ENCODE results near the gene RPL11. TPM values are rescaled to one million over a fixed set of nuclear protein-coding genes. Genes with fewer than 3 reads are reported as not detected.
A peak's percentile ranks its signal among the peaks of the same experiment; 100 is the strongest.

Gene RPL11
- total and polyA plus RNA-seq, 12 donors, result 577 to 2,166 (median 635) TPM

- H3K9me3 ChIP-seq, result no peaks in the 10 kb centered on the region
- TF ChIP-seq, protein P1, sequence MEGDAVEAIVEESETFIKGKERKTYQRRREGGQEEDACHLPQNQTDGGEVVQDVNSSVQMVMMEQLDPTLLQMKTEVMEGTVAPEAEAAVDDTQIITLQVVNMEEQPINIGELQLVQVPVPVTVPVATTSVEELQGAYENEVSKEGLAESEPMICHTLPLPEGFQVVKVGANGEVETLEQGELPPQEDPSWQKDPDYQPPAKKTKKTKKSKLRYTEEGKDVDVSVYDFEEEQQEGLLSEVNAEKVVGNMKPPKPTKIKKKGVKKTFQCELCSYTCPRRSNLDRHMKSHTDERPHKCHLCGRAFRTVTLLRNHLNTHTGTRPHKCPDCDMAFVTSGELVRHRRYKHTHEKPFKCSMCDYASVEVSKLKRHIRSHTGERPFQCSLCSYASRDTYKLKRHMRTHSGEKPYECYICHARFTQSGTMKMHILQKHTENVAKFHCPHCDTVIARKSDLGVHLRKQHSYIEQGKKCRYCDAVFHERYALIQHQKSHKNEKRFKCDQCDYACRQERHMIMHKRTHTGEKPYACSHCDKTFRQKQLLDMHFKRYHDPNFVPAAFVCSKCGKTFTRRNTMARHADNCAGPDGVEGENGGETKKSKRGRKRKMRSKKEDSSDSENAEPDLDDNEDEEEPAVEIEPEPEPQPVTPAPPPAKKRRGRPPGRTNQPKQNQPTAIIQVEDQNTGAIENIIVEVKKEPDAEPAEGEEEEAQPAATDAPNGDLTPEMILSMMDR (IDR thresholded peaks at IDR 0.05), result no peak
- 85 to 91% methylated on average over 5 of the region's 5 CpGs for WGBS, 2 donors
These were observed 50.0 kb downstream of the RPL11 start for GRCh38 chr1:23741609-23742008.

DNA sequence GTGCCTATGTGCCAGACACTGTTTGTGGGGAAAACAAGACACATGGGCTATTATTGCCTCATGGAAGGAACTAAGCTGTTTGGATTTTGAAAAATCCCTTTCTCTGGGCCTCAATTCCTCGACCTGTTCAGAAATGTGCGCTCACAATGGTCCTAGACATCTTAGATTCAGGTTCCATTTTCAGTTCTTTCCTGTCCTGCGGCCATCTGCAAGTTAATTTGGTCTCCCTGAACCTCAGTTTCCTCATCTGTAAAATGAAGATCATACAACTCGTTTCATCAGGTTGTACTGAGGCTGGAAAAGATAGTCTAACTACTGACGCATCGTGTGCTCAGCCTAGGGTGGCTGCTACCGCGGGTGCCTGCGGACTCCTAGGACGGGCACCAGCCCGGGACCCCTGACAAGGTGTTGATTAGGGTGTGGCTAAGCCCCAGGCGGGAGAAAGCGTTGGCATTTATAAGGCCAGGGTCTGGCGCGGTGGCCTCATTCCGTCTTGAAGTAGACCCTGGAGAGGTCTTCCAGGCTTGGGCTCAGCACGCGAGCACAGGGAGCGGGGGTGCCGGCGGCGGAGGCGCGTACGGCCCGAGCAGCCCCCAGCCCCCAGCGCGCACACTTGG, 51.2 kb downstream of the RPL11 start:
- H3K27ac ChIP-seq, result peak overlapping the region; percentile 88 to 98 (median 94)
- WGBS, 2 donors, result 9 to 10% methylated on average over 28 of the region's 28 CpGs
- no peaks in the 10 kb centered on the region for H3K27me3 ChIP-seq
- intact Hi-C loops (cut with DNase I), result loop anchor here in 7 of 10 donors (5.0 to 10.0 kb wide), 4 partner anchors 45 to 188 kb away; partner anchors contain the start of genes RPL11 (in 5 of the 7) and ID3 (in 2 of the 7)
- ATAC-seq, result peak in 7 of 8 donors; percentile 11 to 51 (median 29)
- DNase-seq, result no peak
- peaks cover 5 to 45% (median 36%) of the 10 kb centered on the region in 9 donors for H3K4me1 ChIP-seq
- H3K36me3 ChIP-seq, result peaks cover 0 to 23% (median 3%) of the 10 kb centered on the region in 9 donors
- H3K4me3 ChIP-seq, result peak overlapping the region; percentile 70 to 100 (median 96)
- no peaks in the 10 kb centered on the region for H3K9me3 ChIP-seq
- TF ChIP-seq, protein P1 (IDR thresholded peaks at IDR 0.05), result peak in 1 of 9 donors; percentile 2

More at GRCh38 chr1:23741609-23742008, 50.0 kb downstream of the RPL11 start:
- Histone ChIP-seq H3K36me3 (peaks cover 0 to 13% (median 0%) of the 10 kb centered on the region in 9 donors), H3K4me3 (no peak overlapping the region), H3K4me1 (peaks cover 5 to 35% (median 31%) of the 10 kb centered on the region in 9 donors), H3K27me3 (no peaks in the 10 kb centered on the region), H3K27ac (no peak overlapping the region)
- DNase-seq (no peak), ATAC-seq (no peak)
- intact Hi-C loops (cut with DNase I), result loop anchor here in 7 of 10 donors (5.0 to 10.0 kb wide), 4 partner anchors 44 to 187 kb away; partner anchors contain the start of genes RPL11 (in 5 of the 7) and ID3 (in 2 of the 7)

- H3K27ac ChIP-seq, result peak within 1 kb of the TSS; percentile 88 to 98 (median 94)
- peaks cover 8 to 52% (median 43%) of the 10 kb centered on the region in 9 donors for H3K4me1 ChIP-seq
- H3K4me3 ChIP-seq, result peak within 1 kb of the TSS; percentile 70 to 100 (median 96)
- no peaks in the 10 kb centered on the region for H3K27me3 ChIP-seq
- no peaks in the 10 kb centered on the region for H3K9me3 ChIP-seq
- 0 to 1% methylated on average over 113 to 115 of the region's 119 CpGs for WGBS, 2 donors
- TF ChIP-seq, protein P1 (IDR thresholded peaks at IDR 0.05), result no peak
- H3K36me3 ChIP-seq, result peaks cover 0 to 23% (median 3%) of the 10 kb centered on the region in 9 donors
- peak; percentile 94 to 98 (median 96) for ATAC-seq
- intact Hi-C loops (cut with DNase I), result loop anchor here in 7 of 10 donors (5.0 to 10.0 kb wide), 4 partner anchors 46 to 189 kb away; partner anchors contain the start of genes RPL11 (in 5 of the 7) and ID3 (in 2 of the 7)
- DNase-seq, result peak; percentile 64 to 79
These were observed 51.9 kb downstream of the RPL11 start, which contains the start of gene ELOA for GRCh38 chr1:23743287-23744152. Gene ELOA (plus strand): TSS chr1:23743471. CDS start chr1:23743504, 33 bp downstream.

- H3K4me3 ChIP-seq, result peak overlapping the region in 1 of 10 donors; percentile 87
- WGBS, 2 donors, result 40 to 53% methylated on average over 1 of the region's 1 CpG
- intact Hi-C loops (cut with DNase I), result loop anchor here in 4 of 10 donors (10.0 kb wide), 2 partner anchors 51 to 191 kb away; partner anchors contain the start of genes ID3 (in 2 of the 4) and RPL11 (in 2 of the 4)
- H3K27ac ChIP-seq, result no peak overlapping the region
- peaks cover 0 to 41% (median 9%) of the 10 kb centered on the region in 9 donors for H3K36me3 ChIP-seq
- H3K4me1 ChIP-seq, result peaks cover 8 to 53% (median 44%) of the 10 kb centered on the region in 9 donors
- H3K27me3 ChIP-seq, result no peaks in the 10 kb centered on the region
- DNase-seq (no peak), ATAC-seq (no peak)
- TF ChIP-seq, protein P1 (IDR thresholded peaks at IDR 0.05), result peak in 4 of 9 donors; percentile 15 to 33 (median 26)
- no peaks in the 10 kb centered on the region for H3K9me3 ChIP-seq
These were observed 53.9 kb downstream of the RPL11 start for GRCh38 chr1:23745515-23745914.

All from heart right ventricle (tissue), 16 donors.